HAP-1 (cell line): Measurements from ENCODE around the gene MEX3C.

Experiments
- DNase-seq, 2 experiments: peaks; one replicate each; pipeline ENCODE4 v3.0.0-alpha.2; 2016 to 2020; ENCODE audit warnings: low spot score in 2 of 2
- H3K27me3 ChIP-seq: fragments of 250-450 bp; sonication (Bioruptor Pico); 2 replicates; pipeline ENCODE4 v1.5.1; 2020; ENCODE audit warnings: low read depth, mild to moderate bottlenecking, moderate library complexity
- H3K36me3 ChIP-seq: fragments of 250-450 bp; sonication (Bioruptor Pico); replicated peaks from 2 replicates; pipeline ENCODE4 v1.5.1; 2020; ENCODE audit warnings: mild to moderate bottlenecking
- H3K4me1 ChIP-seq: fragments of 250-450 bp; sonication (Bioruptor Pico); 2 replicates; pipeline ENCODE4 v1.5.1; 2020; ENCODE audit warnings: mild to moderate bottlenecking
- H3K4me3 ChIP-seq: fragments of 250-450 bp; sonication (Bioruptor Pico); 2 replicates; pipeline ENCODE4 v1.5.1; 2020; ENCODE audit warnings: mild to moderate bottlenecking, moderate library complexity
- H3K9me3 ChIP-seq: fragments of 250-450 bp; sonication (Bioruptor Pico); 2 replicates; pipeline ENCODE4 v1.5.1; 2020; ENCODE audit warnings: mild to moderate bottlenecking, moderate library complexity
- in situ Hi-C: fragments of 300-500 bp; cut with MboI; formaldehyde crosslinking; loops from 3 replicates; pipeline ENCODE4 v1.14.3; 2020; ENCODE audit warnings: low sequenced_read_pairs, inconsistent platforms, mixed read lengths

Gene MEX3C

GRCh38 chr18:51160646-51161045 is 36.8 kb downstream of the MEX3C start:
- H3K4me3 ChIP-seq = no peak overlapping the region
- DNase-seq = no peak
- H3K36me3 ChIP-seq = no peaks in the 10 kb centered on the region
- in situ Hi-C loops = no loop called here
- H3K4me1 ChIP-seq = no peaks in the 10 kb centered on the region
- H3K27me3 ChIP-seq = no peaks in the 10 kb centered on the region
- no peaks in the 10 kb centered on the region for H3K9me3 ChIP-seq

- Histone ChIP-seq H3K36me3 (no peaks in the 10 kb centered on the region), H3K4me3 (no peak overlapping the region), H3K4me1 (no peaks in the 10 kb centered on the region), H3K27me3 (no peaks in the 10 kb centered on the region), H3K9me3 (no peaks in the 10 kb centered on the region)
- in situ Hi-C loops = no loop called here
- DNase-seq = no peak
Measured at GRCh38 chr18:51157215-51157614, 40.3 kb downstream of the MEX3C start.

- Histone ChIP-seq H3K36me3 (no peaks in the 10 kb centered on the region), H3K9me3 (no peaks in the 10 kb centered on the region), H3K27me3 (no peaks in the 10 kb centered on the region), H3K4me1 (no peaks in the 10 kb centered on the region), H3K4me3 (no peak overlapping the region)
- in situ Hi-C loops = no loop called here
- no peak for DNase-seq
Measured at GRCh38 chr18:51154431-51155063, 42.9 kb downstream of the MEX3C start.

- H3K36me3 ChIP-seq = no peaks in the 10 kb centered on the region
- in situ Hi-C loops = no loop called here
- DNase-seq = no peak
- H3K4me1 ChIP-seq = no peaks in the 10 kb centered on the region
- H3K9me3 ChIP-seq = no peaks in the 10 kb centered on the region
- H3K27me3 ChIP-seq = no peaks in the 10 kb centered on the region
- no peak overlapping the region for H3K4me3 ChIP-seq
Measured at GRCh38 chr18:51153659-51154371, 43.7 kb downstream of the MEX3C start.

GRCh38 chr18:51151568-51152511 is 45.6 kb downstream of the MEX3C start:
- no peaks in the 10 kb centered on the region for H3K9me3 ChIP-seq
- no peak for DNase-seq
- H3K4me1 ChIP-seq = no peaks in the 10 kb centered on the region
- in situ Hi-C loops = no loop called here
- H3K27me3 ChIP-seq = no peaks in the 10 kb centered on the region
- H3K36me3 ChIP-seq = no peaks in the 10 kb centered on the region
- H3K4me3 ChIP-seq = no peak overlapping the region

GRCh38 chr18:51151185-51151567 is 46.3 kb downstream of the MEX3C start:
- in situ Hi-C loops = no loop called here
- H3K4me1 ChIP-seq = no peaks in the 10 kb centered on the region
- H3K36me3 ChIP-seq = no peaks in the 10 kb centered on the region
- no peaks in the 10 kb centered on the region for H3K27me3 ChIP-seq
- H3K4me3 ChIP-seq = no peak overlapping the region
- H3K9me3 ChIP-seq = no peaks in the 10 kb centered on the region
- DNase-seq = no peak

- Histone ChIP-seq H3K27me3 (no peaks in the 10 kb centered on the region), H3K4me3 (no peak overlapping the region), H3K4me1 (no peaks in the 10 kb centered on the region), H3K9me3 (no peaks in the 10 kb centered on the region), H3K36me3 (no peaks in the 10 kb centered on the region)
- DNase-seq = no peak
- in situ Hi-C loops = no loop called here
Measured at GRCh38 chr18:51150113-51150700, 47.3 kb downstream of the MEX3C start.

GRCh38 chr18:51149670-51150069 is 47.8 kb downstream of the MEX3C start:
- Histone ChIP-seq H3K4me1 (no peaks in the 10 kb centered on the region), H3K36me3 (no peaks in the 10 kb centered on the region), H3K4me3 (no peak overlapping the region), H3K9me3 (no peaks in the 10 kb centered on the region), H3K27me3 (no peaks in the 10 kb centered on the region)
- no peak for DNase-seq
- in situ Hi-C loops = no loop called here

GRCh38 chr18:51146909-51147308 is 50.6 kb downstream of the MEX3C start:
- DNase-seq = no peak
- Histone ChIP-seq H3K36me3 (no peaks in the 10 kb centered on the region), H3K9me3 (no peaks in the 10 kb centered on the region), H3K4me1 (no peaks in the 10 kb centered on the region), H3K4me3 (no peak overlapping the region), H3K27me3 (no peaks in the 10 kb centered on the region)
- in situ Hi-C loops = no loop called here

GRCh38 chr18:51138936-51139335 is 58.5 kb downstream of the MEX3C start:
- Histone ChIP-seq H3K4me3 (no peak overlapping the region), H3K36me3 (no peaks in the 10 kb centered on the region), H3K4me1 (no peaks in the 10 kb centered on the region), H3K9me3 (no peaks in the 10 kb centered on the region), H3K27me3 (no peaks in the 10 kb centered on the region)
- in situ Hi-C loops = no loop called here
- DNase-seq = no peak

- Histone ChIP-seq H3K4me1 (no peaks in the 10 kb centered on the region), H3K9me3 (no peaks in the 10 kb centered on the region), H3K4me3 (no peak overlapping the region), H3K36me3 (no peaks in the 10 kb centered on the region), H3K27me3 (no peaks in the 10 kb centered on the region)
- peak in 1 of 2 experiments; percentile 16 for DNase-seq
- in situ Hi-C loops = no loop called here
Measured at GRCh38 chr18:51137891-51138290, 59.6 kb downstream of the MEX3C start.

- Histone ChIP-seq H3K27me3 (no peaks in the 10 kb centered on the region), H3K36me3 (no peaks in the 10 kb centered on the region), H3K4me1 (no peaks in the 10 kb centered on the region), H3K9me3 (no peaks in the 10 kb centered on the region), H3K4me3 (no peak overlapping the region)
- DNase-seq = no peak
- in situ Hi-C loops = no loop called here
Measured at GRCh38 chr18:51137026-51137729, 60.3 kb downstream of the MEX3C start.

GRCh38 chr18:51135795-51136194 is 61.7 kb downstream of the MEX3C start:
- H3K9me3 ChIP-seq = no peaks in the 10 kb centered on the region
- in situ Hi-C loops = no loop called here
- DNase-seq = peak in 1 of 2 experiments; percentile 17
- no peaks in the 10 kb centered on the region for H3K4me1 ChIP-seq
- no peak overlapping the region for H3K4me3 ChIP-seq
- no peaks in the 10 kb centered on the region for H3K36me3 ChIP-seq
- H3K27me3 ChIP-seq = no peaks in the 10 kb centered on the region
